Muscle of leg (tissue), 11 donors: ENCODE measurements around the gene CHSY1. TPM values are rescaled to one million over a fixed set of nuclear protein-coding genes. Genes with fewer than 3 reads are reported as not detected.

Experiments used
- DNase-seq: peaks from one replicate; pipeline ENCODE4 v3.0.0; 2013
- H3K27ac ChIP-seq: one replicate; pipeline ENCODE4 v1.5.1; 2013; ENCODE audit warnings: mild to moderate bottlenecking, low read length, control low read depth
- H3K27me3 ChIP-seq: one replicate; pipeline ENCODE4 v1.6.1; 2013; ENCODE audit warnings: low read length; ENCODE audit not compliant: control insufficient read depth, insufficient read depth
- H3K36me3 ChIP-seq: one replicate; pipeline ENCODE4 v1.6.1; 2013; ENCODE audit warnings: low read length; ENCODE audit not compliant: control insufficient read depth, insufficient read depth
- H3K4me1 ChIP-seq: one replicate; pipeline ENCODE4 v1.6.1; 2013; ENCODE audit warnings: low read length; ENCODE audit not compliant: control insufficient read depth, insufficient read depth
- H3K4me3 ChIP-seq: one replicate; pipeline ENCODE4 v1.5.1; 2013; ENCODE audit warnings: low read length, control low read depth
- H3K9me3 ChIP-seq: replicated peaks from 2 replicates; pipeline ENCODE4 v1.6.1; 2013; ENCODE audit warnings: low read depth, low read length; ENCODE audit not compliant: control insufficient read depth
- WGBS: methylation state at CpG from one replicate; pipeline ENCODE4 v1.1.5; 2013; ENCODE audit warnings: missing lambda C conversion rate; ENCODE audit not compliant: insufficient coverage; 5-methylcytosine and 5-hydroxymethylcytosine counted together
- polyA plus RNA-seq, 8 donors: library from polyadenylated mRNA; unstranded; fragments of 120-200 nt; gene quantifications; one replicate each; pipeline versions ENCODE4 v1.2.1 to v1.2.3, GENCODE V29; 2013; ENCODE audit warnings: inconsistent platforms in 1 of 8, low replicate concordance in 1 of 8; ENCODE audit not compliant: insufficient read length in 8 of 8, insufficient read depth in 1 of 8
- total RNA-seq: library from RNA; stranded (reverse); fragments of 120-200 nt; gene quantifications from one replicate; pipeline ENCODE4 v1.2.4, GENCODE V29; 2013

Gene CHSY1
- total and polyA plus RNA-seq, 9 donors = 27.2 to 57.6 (median 42.5) TPM

DNA sequence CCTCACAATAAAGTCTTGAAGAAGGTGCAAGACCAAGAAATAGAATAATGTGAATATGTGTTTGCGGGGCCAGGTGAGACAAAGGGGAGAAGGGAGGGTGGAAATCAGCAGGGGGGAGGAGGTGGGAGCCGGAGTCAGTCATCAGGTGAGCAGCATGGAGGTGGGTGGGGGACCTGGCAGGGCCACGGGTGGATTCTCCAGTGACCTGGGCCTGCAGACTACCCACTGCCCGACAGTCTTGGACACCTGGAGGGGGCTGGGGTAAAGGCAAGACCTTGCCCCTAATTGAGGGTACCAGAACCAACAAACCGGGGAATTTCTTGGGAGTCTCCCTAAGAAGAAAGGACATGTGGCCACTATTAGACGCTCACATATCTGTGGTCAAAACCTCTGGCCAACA, 95.8 kb downstream of the CHSY1 start:
- H3K27ac ChIP-seq = no peak overlapping the region
- H3K9me3 ChIP-seq = peaks cover 3% of the 10 kb centered on the region
- DNase-seq = no peak
- H3K27me3 ChIP-seq = peaks cover 2% of the 10 kb centered on the region
- no peaks in the 10 kb centered on the region for H3K36me3 ChIP-seq
- no peak overlapping the region for H3K4me3 ChIP-seq
- WGBS = 71% methylated on average over 3 of the region's 6 CpGs
- H3K4me1 ChIP-seq = peaks cover 29% of the 10 kb centered on the region

DNA sequence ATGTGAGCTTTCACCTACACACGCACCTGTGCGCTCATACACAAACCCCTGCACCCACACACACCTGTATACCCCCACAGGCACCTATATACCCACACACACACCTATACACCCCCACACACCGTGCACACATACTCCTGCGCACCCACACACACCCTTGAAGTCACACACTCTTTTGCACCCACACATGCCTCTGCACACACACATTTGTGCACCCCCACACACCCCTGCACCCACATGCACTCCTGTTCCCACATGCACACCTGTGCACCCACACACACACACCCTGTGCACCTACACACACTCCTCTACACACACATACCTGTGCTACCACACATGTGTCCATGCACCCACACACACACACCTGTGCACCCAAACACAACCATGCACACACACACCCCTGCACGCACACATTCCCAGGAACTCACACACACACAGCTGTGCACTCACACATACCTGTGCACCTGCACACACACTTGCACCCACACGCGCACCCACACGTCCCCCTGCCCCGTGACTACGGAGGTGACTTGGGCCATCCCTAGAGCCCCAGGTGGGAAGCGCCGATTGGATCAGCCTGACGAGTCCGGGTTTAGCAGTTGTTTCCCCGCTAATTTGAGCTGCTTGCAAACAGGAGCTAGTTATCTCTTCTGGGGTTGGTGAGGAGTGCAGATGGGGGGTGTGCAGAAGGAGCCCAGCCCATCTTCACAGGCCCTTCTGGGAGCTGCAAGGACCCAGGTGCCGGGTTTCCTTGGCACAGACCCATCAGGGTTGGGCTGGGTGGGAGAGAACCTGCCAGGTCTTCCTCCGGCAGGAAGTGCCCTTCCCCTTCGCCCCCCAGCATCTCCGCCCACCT, 97.8 kb downstream of the CHSY1 start:
- Histone ChIP-seq H3K9me3 (peaks cover 3% of the 10 kb centered on the region), H3K27me3 (peaks cover 4% of the 10 kb centered on the region), H3K4me1 (peaks cover 28% of the 10 kb centered on the region), H3K27ac (no peak overlapping the region), H3K4me3 (no peak overlapping the region), H3K36me3 (no peaks in the 10 kb centered on the region)
- no peak for DNase-seq
- WGBS = 91% methylated on average over 15 of the region's 19 CpGs

DNA sequence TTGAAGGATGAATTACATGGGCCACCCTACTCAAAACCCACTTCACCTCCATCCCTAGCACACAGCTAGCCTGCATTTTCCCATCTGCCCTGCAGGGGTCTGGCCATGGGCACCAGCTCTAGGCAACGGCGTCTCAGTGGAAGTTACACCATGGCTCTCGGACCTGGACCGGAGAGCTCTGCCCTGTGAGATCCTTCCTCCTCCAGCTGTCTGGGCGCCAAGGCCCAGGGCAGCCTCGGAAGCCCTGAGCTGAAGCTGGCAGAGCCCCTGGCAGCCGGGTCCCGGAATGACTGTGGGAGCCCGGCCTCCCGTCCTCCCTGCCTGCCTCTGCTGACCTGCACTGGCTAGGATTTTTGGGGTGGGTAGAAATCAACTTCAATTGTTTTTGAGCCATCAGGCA, 98.9 kb downstream of the CHSY1 start:
- Histone ChIP-seq H3K4me3 (no peak overlapping the region), H3K9me3 (peaks cover 3% of the 10 kb centered on the region), H3K27me3 (peaks cover 4% of the 10 kb centered on the region), H3K36me3 (no peaks in the 10 kb centered on the region), H3K4me1 (peaks cover 28% of the 10 kb centered on the region), H3K27ac (no peak overlapping the region)
- no peak for DNase-seq
- 73% methylated on average over 4 of the region's 10 CpGs for WGBS

- Histone ChIP-seq H3K36me3 (no peaks in the 10 kb centered on the region), H3K27me3 (peaks cover 2% of the 10 kb centered on the region), H3K4me1 (peaks cover 19% of the 10 kb centered on the region), H3K27ac (no peak overlapping the region), H3K9me3 (peaks cover 3% of the 10 kb centered on the region), H3K4me3 (no peak overlapping the region)
- DNase-seq = no peak
- WGBS = 55% methylated on average over 8 of the region's 8 CpGs
These were observed 100.6 kb downstream of the CHSY1 start for GRCh38 chr15:101151288-101151687.

- Histone ChIP-seq H3K27ac (no peak overlapping the region), H3K36me3 (no peaks in the 10 kb centered on the region), H3K27me3 (peaks cover 2% of the 10 kb centered on the region), H3K4me1 (peaks cover 14% of the 10 kb centered on the region), H3K9me3 (peaks cover 3% of the 10 kb centered on the region), H3K4me3 (no peak overlapping the region)
- no peak for DNase-seq
- WGBS = 100% methylated on average over 1 of the region's 7 CpGs
These were observed 101.2 kb downstream of the CHSY1 start for GRCh38 chr15:101150723-101151040.

DNA sequence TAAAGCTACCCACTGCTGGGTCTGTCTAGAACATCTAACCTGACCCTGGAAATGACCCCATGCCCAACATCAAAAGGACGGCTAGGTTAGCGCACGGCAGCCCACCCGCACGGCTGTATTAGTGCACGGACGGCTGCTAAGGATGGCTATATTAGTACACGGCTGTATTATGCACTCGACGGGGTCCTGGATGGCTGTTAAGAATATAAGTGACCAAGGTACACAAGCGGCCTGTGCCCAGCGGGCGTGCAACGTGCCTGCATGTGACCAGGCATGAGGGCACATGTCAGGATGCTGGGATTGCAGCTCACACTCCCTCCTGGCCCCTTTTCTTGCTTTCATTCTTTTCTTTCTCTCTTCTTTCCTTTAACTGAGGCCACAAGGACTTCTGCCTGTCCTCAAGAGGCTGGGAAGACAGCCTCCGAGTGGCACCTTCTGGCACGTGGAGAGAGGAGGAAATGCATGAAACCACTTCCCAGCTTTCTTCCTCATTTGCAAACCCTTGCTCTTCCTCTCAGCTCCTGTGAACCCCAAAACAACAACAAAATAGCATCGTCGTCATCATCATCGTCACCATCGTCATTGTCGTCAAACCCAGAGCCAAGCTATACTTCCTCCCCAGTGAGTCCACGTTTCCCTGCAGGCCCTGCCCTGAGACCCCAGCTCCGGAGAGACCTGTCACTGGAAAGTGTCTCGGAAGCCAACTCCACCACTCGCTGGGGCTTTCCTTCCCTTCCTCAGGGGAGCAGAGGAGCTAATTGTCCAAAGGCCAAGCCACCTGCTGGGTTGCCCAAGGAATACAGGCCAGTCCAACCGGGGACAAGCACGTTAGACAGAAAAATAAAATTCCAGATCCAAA, 101.8 kb downstream of the CHSY1 start:
- DNase-seq = peak; percentile 24
- H3K4me1 ChIP-seq = peaks cover 14% of the 10 kb centered on the region
- H3K9me3 ChIP-seq = peaks cover 3% of the 10 kb centered on the region
- WGBS = 68% methylated on average over 22 of the region's 27 CpGs
- H3K4me3 ChIP-seq = no peak overlapping the region
- H3K27me3 ChIP-seq = peaks cover 2% of the 10 kb centered on the region
- no peaks in the 10 kb centered on the region for H3K36me3 ChIP-seq
- H3K27ac ChIP-seq = no peak overlapping the region

DNA sequence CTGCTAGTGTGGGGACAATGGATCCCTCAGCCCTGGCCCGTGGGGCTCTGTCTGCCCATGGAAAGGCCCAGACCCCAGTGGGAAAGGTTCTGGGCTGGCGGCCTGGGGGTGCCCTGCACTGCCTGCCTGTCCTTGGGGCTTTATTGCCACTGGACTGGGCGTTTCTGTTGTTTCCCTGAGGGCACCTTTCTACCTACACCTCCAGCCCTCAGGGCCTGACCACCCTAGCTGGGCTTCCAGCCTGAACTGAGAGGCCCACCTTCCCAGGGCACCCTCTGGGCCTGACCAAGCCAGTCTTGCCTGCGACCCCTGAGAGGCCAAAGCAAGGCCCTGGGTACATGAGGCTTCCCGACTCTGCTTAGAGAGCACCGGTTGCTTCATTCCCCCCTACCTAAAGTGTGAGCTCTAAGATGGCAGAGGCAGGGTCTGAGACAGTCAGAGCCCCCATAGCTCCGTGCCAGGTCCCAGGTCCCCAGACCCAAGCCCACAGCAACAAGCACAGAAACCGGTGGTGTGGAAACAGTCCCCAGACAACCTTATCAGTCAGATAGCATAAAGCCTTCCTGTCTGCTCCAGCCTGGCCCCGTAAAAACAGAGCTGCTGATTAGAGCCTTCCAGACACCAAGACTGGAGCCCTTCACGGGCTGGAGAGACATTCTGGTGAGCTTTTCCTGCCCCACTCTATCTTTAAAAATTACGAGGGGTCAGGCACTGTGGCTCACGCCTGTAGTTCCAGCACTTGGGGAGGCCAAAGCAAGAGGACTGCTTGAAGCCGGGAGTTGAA, 102.8 kb downstream of the CHSY1 start:
- no peaks in the 10 kb centered on the region for H3K36me3 ChIP-seq
- 71% methylated on average over 6 of the region's 13 CpGs for WGBS
- DNase-seq = no peak
- no peak overlapping the region for H3K4me3 ChIP-seq
- H3K27ac ChIP-seq = no peak overlapping the region
- peaks cover 3% of the 10 kb centered on the region for H3K9me3 ChIP-seq
- peaks cover 14% of the 10 kb centered on the region for H3K4me1 ChIP-seq
- H3K27me3 ChIP-seq = peaks cover 2% of the 10 kb centered on the region

- peaks cover 3% of the 10 kb centered on the region for H3K9me3 ChIP-seq
- H3K36me3 ChIP-seq = no peaks in the 10 kb centered on the region
- peaks cover 2% of the 10 kb centered on the region for H3K27me3 ChIP-seq
- DNase-seq = no peak
- peaks cover 14% of the 10 kb centered on the region for H3K4me1 ChIP-seq
- no peak overlapping the region for H3K27ac ChIP-seq
- H3K4me3 ChIP-seq = no peak overlapping the region
- WGBS = 79% methylated on average over 13 of the region's 17 CpGs
These were observed 103.5 kb downstream of the CHSY1 start for GRCh38 chr15:101148166-101148880.

- H3K4me1 ChIP-seq = peaks cover 14% of the 10 kb centered on the region
- no peaks in the 10 kb centered on the region for H3K36me3 ChIP-seq
- no peaks in the 10 kb centered on the region for H3K9me3 ChIP-seq
- no peak for DNase-seq
- H3K4me3 ChIP-seq = no peak overlapping the region
- H3K27me3 ChIP-seq = peaks cover 2% of the 10 kb centered on the region
- H3K27ac ChIP-seq = no peak overlapping the region
- WGBS = 32% methylated on average over 3 of the region's 5 CpGs
These were observed 104.7 kb downstream of the CHSY1 start for GRCh38 chr15:101147181-101147580.
